GM21390 (cell line): ENCODE measurements around the gene PRAME.
"Not testable (repeated sequence)": the region's sequence is repeated elsewhere in the genome, so short reads cannot be mapped to it uniquely, and the experiment has no call there.

Source experiments
- ATAC-seq: cut with Tn5 transposase; IDR thresholded peaks from one replicate; pipeline ENCODE4 v1.9.1; 2021; ENCODE audit not compliant: unreplicated experiment

The PRAME gene

GRCh38 chr22:22526125-22526912, 32.7 kb downstream of the PRAME start:
- no peak for ATAC-seq

GRCh38 chr22:22523494-22523893, 35.6 kb downstream of the PRAME start:
- ATAC-seq = no peak

GRCh38 chr22:22521631-22522030, 37.4 kb downstream of the PRAME start:
- ATAC-seq = no peak

GRCh38 chr22:22520667-22521602, 38.1 kb downstream of the PRAME start:
- no peak for ATAC-seq

GRCh38 chr22:22520020-22520656, 38.9 kb downstream of the PRAME start, which contains the start of gene ZNF280A:
Gene ZNF280A, minus strand, starts transcription at chr22:22520270. Its CDS starts 4,640 bp downstream, at chr22:22515630.
- no peak for ATAC-seq

- ATAC-seq = no peak
Measured at GRCh38 chr22:22519591-22519990, 39.5 kb downstream of the PRAME start.

- no peak for ATAC-seq
Measured at GRCh38 chr22:22516992-22517391, 42.1 kb downstream of the PRAME start.

GRCh38 chr22:22515890-22516289, 43.2 kb downstream of the PRAME start:
- no peak for ATAC-seq

GRCh38 chr22:22514431-22514830, 44.6 kb downstream of the PRAME start:
- not testable (repeated sequence) for ATAC-seq

- ATAC-seq = no peak
Measured at GRCh38 chr22:22513619-22514018, 45.4 kb downstream of the PRAME start.

- ATAC-seq = no peak
Measured at GRCh38 chr22:22512951-22513350, 46.1 kb downstream of the PRAME start.

GRCh38 chr22:22510833-22511232, 48.2 kb downstream of the PRAME start:
- not testable (repeated sequence) for ATAC-seq

GRCh38 chr22:22509912-22510311, 49.2 kb downstream of the PRAME start:
- ATAC-seq = not testable (repeated sequence)

- ATAC-seq = peak; percentile 69
Measured at GRCh38 chr22:22508274-22509176, 50.5 kb downstream of the PRAME start, which contains the start of gene ZNF280B. Gene ZNF280B, minus strand, starts transcription at chr22:22508742. Its CDS starts 19,344 bp downstream, at chr22:22489398.

- ATAC-seq = no peak
Measured at GRCh38 chr22:22507743-22508273, 51.3 kb downstream of the PRAME start.

- no peak for ATAC-seq
Measured at GRCh38 chr22:22506736-22507135, 52.3 kb downstream of the PRAME start.

- ATAC-seq = no peak
Measured at GRCh38 chr22:22498267-22498666, 60.8 kb downstream of the PRAME start.
